ENCODE data around the gene ZNF2. TPM values are rescaled to one million over a fixed set of nuclear protein-coding genes. Genes with fewer than 3 reads are reported as not detected.
A peak's percentile ranks its signal among the peaks of the same experiment; 100 is the strongest.

The ZNF2 gene
- total and polyA plus RNA-seq, 2 of the 13 experiments (the other 11 are each of a cell fraction or from before 2014, with no cell fraction given), result 4.3 to 6.1 TPM

DNA sequence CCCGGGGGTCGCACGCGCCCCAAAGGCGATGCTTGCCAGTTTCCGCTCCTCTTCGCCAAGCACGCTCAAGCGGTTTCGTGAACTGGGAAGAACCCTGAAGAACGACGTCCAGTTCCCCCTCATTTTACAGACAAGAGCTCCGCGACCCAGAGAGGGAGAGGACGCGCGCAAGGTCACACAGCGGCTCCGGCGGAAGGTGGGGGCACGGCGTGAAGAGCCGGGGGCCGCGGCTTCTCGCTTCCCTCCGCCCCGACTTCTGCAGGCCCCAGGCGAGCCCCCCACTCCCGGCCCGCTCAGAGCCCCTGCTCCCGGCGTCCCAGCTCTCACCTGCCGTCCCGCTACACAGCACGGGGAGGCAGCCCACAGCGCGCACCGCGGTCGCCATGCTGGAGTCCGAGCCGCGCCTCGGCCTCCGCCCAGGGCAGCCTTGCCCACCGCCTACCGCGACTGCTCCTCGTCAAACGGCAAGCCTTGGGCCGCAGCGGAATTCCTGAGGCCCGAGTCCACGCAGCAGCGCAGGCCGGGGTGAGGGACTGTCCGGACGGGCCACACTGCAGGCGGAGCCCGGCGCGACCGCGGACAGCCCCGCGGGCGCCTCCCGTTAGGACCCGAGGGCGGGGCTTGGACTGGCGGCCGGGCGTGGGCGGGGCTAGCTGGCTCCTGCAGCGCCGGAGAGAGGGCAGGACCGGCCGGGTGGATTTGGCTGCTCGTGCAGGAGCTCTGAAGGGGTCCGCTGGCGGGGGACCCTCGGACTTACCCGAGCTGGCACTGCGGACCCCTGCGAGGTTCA, 44.0 kb upstream of the ZNF2 start, which contains the start of gene MRPS5 (continued):
- TF ChIP-seq, protein P1, sequence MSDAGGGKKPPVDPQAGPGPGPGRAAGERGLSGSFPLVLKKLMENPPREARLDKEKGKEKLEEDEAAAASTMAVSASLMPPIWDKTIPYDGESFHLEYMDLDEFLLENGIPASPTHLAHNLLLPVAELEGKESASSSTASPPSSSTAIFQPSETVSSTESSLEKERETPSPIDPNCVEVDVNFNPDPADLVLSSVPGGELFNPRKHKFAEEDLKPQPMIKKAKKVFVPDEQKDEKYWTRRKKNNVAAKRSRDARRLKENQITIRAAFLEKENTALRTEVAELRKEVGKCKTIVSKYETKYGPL (CRISPR knock-in tag; IDR thresholded peaks at IDR 0.05), result peak; percentile 85; the same call in 1 of the 2 replicates
- TF ChIP-seq, protein P2, sequence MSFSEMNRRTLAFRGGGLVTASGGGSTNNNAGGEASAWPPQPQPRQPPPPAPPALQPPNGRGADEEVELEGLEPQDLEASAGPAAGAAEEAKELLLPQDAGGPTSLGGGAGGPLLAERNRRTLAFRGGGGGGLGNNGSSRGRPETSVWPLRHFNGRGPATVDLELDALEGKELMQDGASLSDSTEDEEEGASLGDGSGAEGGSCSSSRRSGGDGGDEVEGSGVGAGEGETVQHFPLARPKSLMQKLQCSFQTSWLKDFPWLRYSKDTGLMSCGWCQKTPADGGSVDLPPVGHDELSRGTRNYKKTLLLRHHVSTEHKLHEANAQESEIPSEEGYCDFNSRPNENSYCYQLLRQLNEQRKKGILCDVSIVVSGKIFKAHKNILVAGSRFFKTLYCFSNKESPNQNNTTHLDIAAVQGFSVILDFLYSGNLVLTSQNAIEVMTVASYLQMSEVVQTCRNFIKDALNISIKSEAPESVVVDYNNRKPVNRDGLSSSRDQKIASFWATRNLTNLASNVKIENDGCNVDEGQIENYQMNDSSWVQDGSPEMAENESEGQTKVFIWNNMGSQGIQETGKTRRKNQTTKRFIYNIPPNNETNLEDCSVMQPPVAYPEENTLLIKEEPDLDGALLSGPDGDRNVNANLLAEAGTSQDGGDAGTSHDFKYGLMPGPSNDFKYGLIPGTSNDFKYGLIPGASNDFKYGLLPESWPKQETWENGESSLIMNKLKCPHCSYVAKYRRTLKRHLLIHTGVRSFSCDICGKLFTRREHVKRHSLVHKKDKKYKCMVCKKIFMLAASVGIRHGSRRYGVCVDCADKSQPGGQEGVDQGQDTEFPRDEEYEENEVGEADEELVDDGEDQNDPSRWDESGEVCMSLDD (CRISPR knock-in tag; IDR thresholded peaks at IDR 0.05; ENCODE audit: borderline replicate concordance), result peak; percentile 78; the same call in 1 of the 2 replicates
- TF ChIP-seq, protein P3, sequence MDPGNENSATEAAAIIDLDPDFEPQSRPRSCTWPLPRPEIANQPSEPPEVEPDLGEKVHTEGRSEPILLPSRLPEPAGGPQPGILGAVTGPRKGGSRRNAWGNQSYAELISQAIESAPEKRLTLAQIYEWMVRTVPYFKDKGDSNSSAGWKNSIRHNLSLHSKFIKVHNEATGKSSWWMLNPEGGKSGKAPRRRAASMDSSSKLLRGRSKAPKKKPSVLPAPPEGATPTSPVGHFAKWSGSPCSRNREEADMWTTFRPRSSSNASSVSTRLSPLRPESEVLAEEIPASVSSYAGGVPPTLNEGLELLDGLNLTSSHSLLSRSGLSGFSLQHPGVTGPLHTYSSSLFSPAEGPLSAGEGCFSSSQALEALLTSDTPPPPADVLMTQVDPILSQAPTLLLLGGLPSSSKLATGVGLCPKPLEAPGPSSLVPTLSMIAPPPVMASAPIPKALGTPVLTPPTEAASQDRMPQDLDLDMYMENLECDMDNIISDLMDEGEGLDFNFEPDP (CRISPR knock-in tag; conservative IDR thresholded peaks at IDR 0.05), result 0 out of 2 replicates have a peak, but pooled peaks have one; percentile 84
- TF ChIP-seq, protein P4, sequence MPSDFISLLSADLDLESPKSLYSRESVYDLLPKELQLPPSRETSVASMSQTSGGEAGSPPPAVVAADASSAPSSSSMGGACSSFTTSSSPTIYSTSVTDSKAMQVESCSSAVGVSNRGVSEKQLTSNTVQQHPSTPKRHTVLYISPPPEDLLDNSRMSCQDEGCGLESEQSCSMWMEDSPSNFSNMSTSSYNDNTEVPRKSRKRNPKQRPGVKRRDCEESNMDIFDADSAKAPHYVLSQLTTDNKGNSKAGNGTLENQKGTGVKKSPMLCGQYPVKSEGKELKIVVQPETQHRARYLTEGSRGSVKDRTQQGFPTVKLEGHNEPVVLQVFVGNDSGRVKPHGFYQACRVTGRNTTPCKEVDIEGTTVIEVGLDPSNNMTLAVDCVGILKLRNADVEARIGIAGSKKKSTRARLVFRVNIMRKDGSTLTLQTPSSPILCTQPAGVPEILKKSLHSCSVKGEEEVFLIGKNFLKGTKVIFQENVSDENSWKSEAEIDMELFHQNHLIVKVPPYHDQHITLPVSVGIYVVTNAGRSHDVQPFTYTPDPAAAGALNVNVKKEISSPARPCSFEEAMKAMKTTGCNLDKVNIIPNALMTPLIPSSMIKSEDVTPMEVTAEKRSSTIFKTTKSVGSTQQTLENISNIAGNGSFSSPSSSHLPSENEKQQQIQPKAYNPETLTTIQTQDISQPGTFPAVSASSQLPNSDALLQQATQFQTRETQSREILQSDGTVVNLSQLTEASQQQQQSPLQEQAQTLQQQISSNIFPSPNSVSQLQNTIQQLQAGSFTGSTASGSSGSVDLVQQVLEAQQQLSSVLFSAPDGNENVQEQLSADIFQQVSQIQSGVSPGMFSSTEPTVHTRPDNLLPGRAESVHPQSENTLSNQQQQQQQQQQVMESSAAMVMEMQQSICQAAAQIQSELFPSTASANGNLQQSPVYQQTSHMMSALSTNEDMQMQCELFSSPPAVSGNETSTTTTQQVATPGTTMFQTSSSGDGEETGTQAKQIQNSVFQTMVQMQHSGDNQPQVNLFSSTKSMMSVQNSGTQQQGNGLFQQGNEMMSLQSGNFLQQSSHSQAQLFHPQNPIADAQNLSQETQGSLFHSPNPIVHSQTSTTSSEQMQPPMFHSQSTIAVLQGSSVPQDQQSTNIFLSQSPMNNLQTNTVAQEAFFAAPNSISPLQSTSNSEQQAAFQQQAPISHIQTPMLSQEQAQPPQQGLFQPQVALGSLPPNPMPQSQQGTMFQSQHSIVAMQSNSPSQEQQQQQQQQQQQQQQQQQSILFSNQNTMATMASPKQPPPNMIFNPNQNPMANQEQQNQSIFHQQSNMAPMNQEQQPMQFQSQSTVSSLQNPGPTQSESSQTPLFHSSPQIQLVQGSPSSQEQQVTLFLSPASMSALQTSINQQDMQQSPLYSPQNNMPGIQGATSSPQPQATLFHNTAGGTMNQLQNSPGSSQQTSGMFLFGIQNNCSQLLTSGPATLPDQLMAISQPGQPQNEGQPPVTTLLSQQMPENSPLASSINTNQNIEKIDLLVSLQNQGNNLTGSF (CRISPR knock-in tag; IDR thresholded peaks at IDR 0.05), result peak; percentile 65; the same call in 1 of the 2 replicates
- TF ChIP-seq, protein P5, sequence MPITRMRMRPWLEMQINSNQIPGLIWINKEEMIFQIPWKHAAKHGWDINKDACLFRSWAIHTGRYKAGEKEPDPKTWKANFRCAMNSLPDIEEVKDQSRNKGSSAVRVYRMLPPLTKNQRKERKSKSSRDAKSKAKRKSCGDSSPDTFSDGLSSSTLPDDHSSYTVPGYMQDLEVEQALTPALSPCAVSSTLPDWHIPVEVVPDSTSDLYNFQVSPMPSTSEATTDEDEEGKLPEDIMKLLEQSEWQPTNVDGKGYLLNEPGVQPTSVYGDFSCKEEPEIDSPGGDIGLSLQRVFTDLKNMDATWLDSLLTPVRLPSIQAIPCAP (CRISPR knock-in tag; IDR thresholded peaks at IDR 0.05; ENCODE audit: low read depth), result 0 out of 2 replicates have a peak, but pooled peaks have one; percentile 88
- TF ChIP-seq ZBTB1 (CRISPR knock-in tag; IDR thresholded peaks at IDR 0.05; ENCODE audit: borderline replicate concordance) (no peak), ZNF878 (CRISPR knock-in tag; IDR thresholded peaks at IDR 0.05) (no peak; the same call in 1 of the 2 replicates), SUZ12 (IDR thresholded peaks at IDR 0.05; ENCODE audit: low read depth, low read length) (no peak), FOXP1 (IDR thresholded peaks at IDR 0.05) (no peak), FOXP1 (CRISPR knock-in tag; IDR thresholded peaks at IDR 0.05) (no peak), JUN (CRISPR knock-in tag; IDR thresholded peaks at IDR 0.05) (peak; percentile 72; the same call in 1 of the 2 replicates)
- TF ChIP-seq, protein P6, sequence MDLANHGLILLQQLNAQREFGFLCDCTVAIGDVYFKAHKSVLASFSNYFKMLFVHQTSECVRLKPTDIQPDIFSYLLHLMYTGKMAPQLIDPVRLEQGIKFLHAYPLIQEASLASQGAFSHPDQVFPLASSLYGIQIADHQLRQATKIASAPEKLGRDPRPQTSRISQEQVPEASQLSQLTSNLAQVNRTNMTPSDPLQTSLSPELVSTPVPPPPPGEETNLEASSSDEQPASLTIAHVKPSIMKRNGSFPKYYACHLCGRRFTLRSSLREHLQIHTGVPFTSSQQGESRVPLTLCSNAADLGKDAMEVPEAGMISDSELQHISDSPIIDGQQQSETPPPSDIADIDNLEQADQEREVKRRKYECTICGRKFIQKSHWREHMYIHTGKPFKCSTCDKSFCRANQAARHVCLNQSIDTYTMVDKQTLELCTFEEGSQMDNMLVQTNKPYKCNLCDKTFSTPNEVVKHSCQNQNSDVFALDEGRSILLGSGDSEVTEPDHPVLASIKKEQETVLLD (CRISPR knock-in tag; IDR thresholded peaks at IDR 0.05; ENCODE audit: low read depth), result peak; percentile 65

Data from HepG2 (cell line).